WTC11 (cell line): ENCODE data around the gene SIT1.

Experiments
- CBFB ChIP-seq: sonication (generic); formaldehyde crosslinking; IDR thresholded peaks from 2 replicates; pipeline ENCODE4 v1.8.1; 2022; ENCODE audit warnings: mild to moderate bottlenecking, low read depth, missing genetic modification reagents
- TF ChIP-seq, protein P1 (sequence below): fragments of 200-600 bp; IDR thresholded peaks from 2 replicates; pipeline ENCODE4 v1.8.0; 2022; ENCODE audit warnings: antibody characterized with exemption
- TF ChIP-seq, protein P2 (sequence below): sonication (generic); formaldehyde crosslinking; IDR thresholded peaks from 2 replicates; pipeline ENCODE4 v1.8.0; 2022; ENCODE audit warnings: mild to moderate bottlenecking, missing genetic modification reagents

DNA sequence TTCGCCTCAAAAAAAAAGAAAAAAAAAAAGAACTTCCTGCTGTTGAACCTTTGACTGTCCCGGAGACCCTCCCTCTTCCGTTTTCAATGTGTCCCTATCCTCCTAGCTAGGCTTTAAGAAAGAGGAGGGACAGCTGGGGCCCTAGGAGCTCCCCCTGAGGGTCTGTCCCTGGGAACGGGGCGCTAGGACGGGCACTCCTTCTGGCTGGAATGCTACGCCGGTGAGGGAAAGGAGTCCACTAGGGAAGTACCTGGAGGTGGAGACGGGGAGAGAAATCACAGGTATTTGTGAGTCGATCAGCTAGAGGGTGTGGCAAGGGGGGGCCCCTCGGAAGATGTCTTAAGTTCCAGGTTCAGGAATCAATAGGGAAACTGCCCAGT is 4.6 kb downstream of the SIT1 start:
- TF ChIP-seq, protein P1, sequence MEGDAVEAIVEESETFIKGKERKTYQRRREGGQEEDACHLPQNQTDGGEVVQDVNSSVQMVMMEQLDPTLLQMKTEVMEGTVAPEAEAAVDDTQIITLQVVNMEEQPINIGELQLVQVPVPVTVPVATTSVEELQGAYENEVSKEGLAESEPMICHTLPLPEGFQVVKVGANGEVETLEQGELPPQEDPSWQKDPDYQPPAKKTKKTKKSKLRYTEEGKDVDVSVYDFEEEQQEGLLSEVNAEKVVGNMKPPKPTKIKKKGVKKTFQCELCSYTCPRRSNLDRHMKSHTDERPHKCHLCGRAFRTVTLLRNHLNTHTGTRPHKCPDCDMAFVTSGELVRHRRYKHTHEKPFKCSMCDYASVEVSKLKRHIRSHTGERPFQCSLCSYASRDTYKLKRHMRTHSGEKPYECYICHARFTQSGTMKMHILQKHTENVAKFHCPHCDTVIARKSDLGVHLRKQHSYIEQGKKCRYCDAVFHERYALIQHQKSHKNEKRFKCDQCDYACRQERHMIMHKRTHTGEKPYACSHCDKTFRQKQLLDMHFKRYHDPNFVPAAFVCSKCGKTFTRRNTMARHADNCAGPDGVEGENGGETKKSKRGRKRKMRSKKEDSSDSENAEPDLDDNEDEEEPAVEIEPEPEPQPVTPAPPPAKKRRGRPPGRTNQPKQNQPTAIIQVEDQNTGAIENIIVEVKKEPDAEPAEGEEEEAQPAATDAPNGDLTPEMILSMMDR = no peak
- TF ChIP-seq, protein P2, sequence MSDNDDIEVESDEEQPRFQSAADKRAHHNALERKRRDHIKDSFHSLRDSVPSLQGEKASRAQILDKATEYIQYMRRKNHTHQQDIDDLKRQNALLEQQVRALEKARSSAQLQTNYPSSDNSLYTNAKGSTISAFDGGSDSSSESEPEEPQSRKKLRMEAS (CRISPR knock-in tag) = no peak
- TF ChIP-seq CBFB (CRISPR knock-in tag) = no peak
